Ectodermal cell (in vitro differentiated cells): ENCODE measurements around the gene DNAJC22.
"Not testable (repeated sequence)": the region's sequence is repeated elsewhere in the genome, so short reads cannot be mapped to it uniquely, and the experiment has no call there.

Experiments
- H3K27ac ChIP-seq: 2 replicates; pipeline ENCODE4 v1.7.0; 2013; ENCODE audit warnings: mild to moderate bottlenecking, low read depth, low read length; ENCODE audit not compliant: insufficient read depth, poor library complexity, severe bottlenecking
- H3K27me3 ChIP-seq: 2 replicates; pipeline ENCODE4 v1.7.0; 2013; ENCODE audit warnings: mild to moderate bottlenecking, low read length; ENCODE audit not compliant: insufficient read depth, control insufficient read depth, poor library complexity, severe bottlenecking
- H3K36me3 ChIP-seq: one replicate; pipeline ENCODE4 v1.7.0; 2013; ENCODE audit warnings: low read length; ENCODE audit not compliant: control insufficient read depth, insufficient read depth
- H3K4me1 ChIP-seq: one replicate; pipeline ENCODE4 v1.7.0; 2013; ENCODE audit warnings: low read length; ENCODE audit not compliant: control insufficient read depth, insufficient read depth
- H3K4me3 ChIP-seq: 2 replicates; pipeline ENCODE4 v1.7.0; 2013; ENCODE audit warnings: low read depth, low read length, control low read depth; ENCODE audit not compliant: insufficient read depth
- H3K9me3 ChIP-seq: 2 replicates; pipeline ENCODE4 v1.7.0; 2013; ENCODE audit warnings: mild to moderate bottlenecking, low read length, moderate library complexity; ENCODE audit not compliant: control insufficient read depth
- WGBS, 2 experiments: methylation state at CpG; one replicate each; pipeline ENCODE4 v1.1.7; 2013; ENCODE audit warnings: missing lambda C conversion rate in 2 of 2; 5-methylcytosine and 5-hydroxymethylcytosine counted together

Gene DNAJC22

GRCh38 chr12:49369411-49370145 is 22.9 kb downstream of the DNAJC22 start:
- no peaks in the 10 kb centered on the region for H3K36me3 ChIP-seq
- H3K27me3 ChIP-seq = no peaks in the 10 kb centered on the region
- H3K27ac ChIP-seq = no peak overlapping the region
- no peaks in the 10 kb centered on the region for H3K9me3 ChIP-seq
- 75 to 79% methylated on average over 6 of the region's 6 CpGs for WGBS, 2 experiments
- no peaks in the 10 kb centered on the region for H3K4me1 ChIP-seq
- no peak overlapping the region for H3K4me3 ChIP-seq

- 94 to 96% methylated on average over 5 to 6 of the region's 6 CpGs for WGBS, 2 experiments
- Histone ChIP-seq H3K9me3 (no peaks in the 10 kb centered on the region), H3K4me1 (no peaks in the 10 kb centered on the region), H3K27me3 (no peaks in the 10 kb centered on the region), H3K4me3 (no peak overlapping the region), H3K27ac (no peak overlapping the region), H3K36me3 (no peaks in the 10 kb centered on the region)
These were observed 23.9 kb downstream of the DNAJC22 start for GRCh38 chr12:49370539-49370938.

- 91 to 92% methylated on average over 1 of the region's 1 CpG for WGBS, 2 experiments
- Histone ChIP-seq H3K27ac (no peak overlapping the region), H3K36me3 (no peaks in the 10 kb centered on the region), H3K9me3 (no peaks in the 10 kb centered on the region), H3K4me3 (no peak overlapping the region), H3K4me1 (no peaks in the 10 kb centered on the region), H3K27me3 (no peaks in the 10 kb centered on the region)
These were observed 28.7 kb downstream of the DNAJC22 start for GRCh38 chr12:49375406-49375805.

- Histone ChIP-seq H3K27me3 (no peaks in the 10 kb centered on the region), H3K36me3 (no peaks in the 10 kb centered on the region), H3K27ac (no peak overlapping the region), H3K4me1 (no peaks in the 10 kb centered on the region), H3K4me3 (no peak overlapping the region), H3K9me3 (no peaks in the 10 kb centered on the region)
- WGBS, 2 experiments = 100% methylated on average over 1 of the region's 2 CpGs; no CpG with 5 or more reads in 1 of the 2 experiments
These were observed 30.7 kb downstream of the DNAJC22 start for GRCh38 chr12:49377386-49377785.

- H3K27me3 ChIP-seq, H3K9me3 ChIP-seq, H3K4me3 ChIP-seq, H3K27ac ChIP-seq, H3K36me3 ChIP-seq, H3K4me1 ChIP-seq: not testable (repeated sequence)
- 91 to 92% methylated on average over 9 of the region's 9 CpGs for WGBS, 2 experiments
These were observed 33.5 kb downstream of the DNAJC22 start for GRCh38 chr12:49380184-49380583.

GRCh38 chr12:49388682-49389386 is 42.1 kb downstream of the DNAJC22 start:
- no peaks in the 10 kb centered on the region for H3K4me1 ChIP-seq
- H3K27ac ChIP-seq = no peak overlapping the region
- no peaks in the 10 kb centered on the region for H3K36me3 ChIP-seq
- 68 to 81% methylated on average over 18 of the region's 18 CpGs for WGBS, 2 experiments
- H3K4me3 ChIP-seq = no peak overlapping the region
- H3K9me3 ChIP-seq = no peaks in the 10 kb centered on the region
- H3K27me3 ChIP-seq = no peaks in the 10 kb centered on the region

GRCh38 chr12:49389387-49389703 is 42.7 kb downstream of the DNAJC22 start:
- Histone ChIP-seq H3K4me1 (no peaks in the 10 kb centered on the region), H3K27me3 (no peaks in the 10 kb centered on the region), H3K27ac (no peak overlapping the region), H3K36me3 (no peaks in the 10 kb centered on the region), H3K4me3 (no peak overlapping the region), H3K9me3 (no peaks in the 10 kb centered on the region)
- WGBS, 2 experiments = 91 to 92% methylated on average over 13 of the region's 13 CpGs

GRCh38 chr12:49397000-49397399 is 50.3 kb downstream of the DNAJC22 start:
- H3K4me3 ChIP-seq = no peak overlapping the region
- no peaks in the 10 kb centered on the region for H3K4me1 ChIP-seq
- H3K27ac ChIP-seq = no peak overlapping the region
- no peaks in the 10 kb centered on the region for H3K36me3 ChIP-seq
- WGBS, 2 experiments = 90 to 94% methylated on average over 1 of the region's 1 CpG
- no peaks in the 10 kb centered on the region for H3K9me3 ChIP-seq
- H3K27me3 ChIP-seq = no peaks in the 10 kb centered on the region

- Histone ChIP-seq H3K4me3 (no peak overlapping the region), H3K27ac (no peak overlapping the region)
- 95 to 96% methylated on average over 1 of the region's 1 CpG for WGBS, 2 experiments
These were observed 53.6 kb downstream of the DNAJC22 start for GRCh38 chr12:49400304-49400703.

More at GRCh38 chr12:49400304-49400703, 53.6 kb downstream of the DNAJC22 start:
- Histone ChIP-seq H3K27me3 (no peaks in the 10 kb centered on the region), H3K9me3 (no peaks in the 10 kb centered on the region), H3K36me3 (no peaks in the 10 kb centered on the region), H3K4me1 (no peaks in the 10 kb centered on the region)
